Measurements from ENCODE around the gene NES. TPM values are rescaled to one million over a fixed set of nuclear protein-coding genes. Genes with fewer than 3 reads are reported as not detected.

Gene NES
- total and polyA plus RNA-seq, 10 donors = 4.3 to 146 (median 52.3) TPM

- DNase-seq = no peak
- intact Hi-C loops (cut with DNase I; ENCODE audit: low total_unique reads) = no loop called here
Measured at GRCh38 chr1:156642265-156643048, 34.8 kb downstream of the NES start.

GRCh38 chr1:156641761-156642264 lies 35.4 kb downstream of the NES start, which contains the start of gene BCAN:
Gene BCAN (plus strand): TSS chr1:156642117. CDS start chr1:156646055, 3,938 bp downstream.
- peaks cover 5 to 27% (median 15%) of the 10 kb centered on the region in 6 donors for H3K4me1 ChIP-seq
- WGBS, 5 donors = 0 to 1% (median 1%) methylated on average over 34 to 46 of the region's 46 CpGs
- H3K36me3 ChIP-seq = no peaks in the 10 kb centered on the region
- DNase-seq = no peak
- intact Hi-C loops (cut with DNase I; ENCODE audit: low total_unique reads) = no loop called here
- H3K4me3 ChIP-seq = peak within 1 kb of the TSS in 7 of 8 donors; percentile 18 to 65 (median 30)
- peaks cover 8 to 100% (median 70%) of the 10 kb centered on the region in 7 donors for H3K27me3 ChIP-seq (replicated peaks in 1 of 7)
- H3K27ac ChIP-seq = no peak within 1 kb of the TSS
- no peak for TF ChIP-seq CTCF (IDR thresholded peaks at IDR 0.05 in 8 of 11, conservative IDR thresholded peaks at IDR 0.05 in 3 of 11)
- no peak for TF ChIP-seq POLR2AphosphoS5 (IDR thresholded peaks at IDR 0.05)
- no peak for TF ChIP-seq POLR2A (IDR thresholded peaks at IDR 0.05)
- H3K9me3 ChIP-seq = no peaks in the 10 kb centered on the region

More at GRCh38 chr1:156642265-156643048, 34.8 kb downstream of the NES start:
- Histone ChIP-seq H3K27ac (no peak overlapping the region), H3K9me3 (no peaks in the 10 kb centered on the region), H3K4me3 (peak overlapping the region in 7 of 8 donors; percentile 18 to 65 (median 30)), H3K36me3 (no peaks in the 10 kb centered on the region), H3K4me1 (peaks cover 5 to 28% (median 15%) of the 10 kb centered on the region in 6 donors), H3K27me3 (replicated peaks in 1 of 7) (peaks cover 8 to 100% (median 71%) of the 10 kb centered on the region in 7 donors)
- TF ChIP-seq POLR2AphosphoS5 (IDR thresholded peaks at IDR 0.05) (peak in 1 of 3 donors; percentile 4), CTCF (IDR thresholded peaks at IDR 0.05 in 8 of 11, conservative IDR thresholded peaks at IDR 0.05 in 3 of 11) (no peak), POLR2A (IDR thresholded peaks at IDR 0.05) (no peak)
- 16 to 40% (median 17%) methylated on average over 15 to 40 of the region's 40 CpGs for WGBS, 5 donors

- DNase-seq = no peak
- Histone ChIP-seq H3K9me3 (no peaks in the 10 kb centered on the region), H3K27me3 (replicated peaks in 1 of 7) (peaks cover 8 to 100% (median 63%) of the 10 kb centered on the region in 7 donors), H3K4me3 (peak overlapping the region in 3 of 8 donors; percentile 30 to 65 (median 35)), H3K27ac (no peak overlapping the region), H3K4me1 (peaks cover 5 to 25% (median 15%) of the 10 kb centered on the region in 6 donors), H3K36me3 (no peaks in the 10 kb centered on the region)
- intact Hi-C loops (cut with DNase I; ENCODE audit: low total_unique reads) = no loop called here
- TF ChIP-seq CTCF (IDR thresholded peaks at IDR 0.05 in 8 of 11, conservative IDR thresholded peaks at IDR 0.05 in 3 of 11) (no peak), POLR2AphosphoS5 (IDR thresholded peaks at IDR 0.05) (no peak), POLR2A (IDR thresholded peaks at IDR 0.05) (no peak)
- 36 to 40% (median 38%) methylated on average over 6 of the region's 6 CpGs for WGBS, 5 donors
Measured at GRCh38 chr1:156640842-156641706, 36.1 kb downstream of the NES start.

All from spleen (tissue), 11 donors.